Naive thymus-derived CD8-positive, alpha-beta T cell (primary cell): Measurements from ENCODE around the gene PAGR1. TPM values are rescaled to one million over a fixed set of nuclear protein-coding genes. Genes with fewer than 3 reads are reported as not detected.

Experiments
- ATAC-seq, 2 donors: fragments of 150-1000 bp; cut with Tn5 transposase in 1 of 2; sonication (Bioruptor Pico), chemical (Tn5 transposase) in 1 of 2; 1 replicate in 1 of 2; 2 replicates in 1 of 2; pipeline ENCODE4 v1.10.0; 2021; ENCODE audit warnings: mild to moderate bottlenecking in 2 of 2, moderate library complexity in 2 of 2
- POLR2A ChIA-PET: fragments of 350-600 bp; sonication (Branson Sonifier 250); formaldehyde crosslinking; loops from one replicate; lab custom pipeline; 2021; ENCODE audit warnings: antibody characterized with exemption; lab: Charles Lee
- DNase-seq, 10 donors: peaks; one replicate each; pipeline versions ENCODE4 v3.0.0 to v3.0.0-alpha.2; 2020 to 2022
- H3K27ac Mint-ChIP-seq, 10 donors: one replicate each; pipeline ENCODE4 v1.8.0; 2020 to 2022; ENCODE audit warnings: mild to moderate bottlenecking in 10 of 10, mixed read lengths in 10 of 10, moderate library complexity in 4 of 10, inconsistent platforms in 1 of 10
- H3K27me3 Mint-ChIP-seq, 5 donors: one replicate each; pipeline ENCODE4 v1.8.0; 2021 to 2022; ENCODE audit warnings: mixed read lengths in 5 of 5
- H3K36me3 Mint-ChIP-seq, 3 donors: one replicate each; pipeline ENCODE4 v1.8.0; 2020 to 2022; ENCODE audit warnings: mixed read lengths in 3 of 3, mild to moderate bottlenecking in 2 of 3, inconsistent platforms in 1 of 3
- H3K4me1 Mint-ChIP-seq, 4 donors: one replicate each; pipeline ENCODE4 v1.8.0; 2021 to 2022; ENCODE audit warnings: mixed read lengths in 4 of 4
- H3K4me3 Mint-ChIP-seq, 10 donors: one replicate each; pipeline ENCODE4 v1.8.0; 2020 to 2022; ENCODE audit warnings: mild to moderate bottlenecking in 10 of 10, mixed read lengths in 10 of 10, moderate library complexity in 6 of 10, inconsistent platforms in 1 of 10
- H3K9me3 Mint-ChIP-seq, 9 donors: one replicate each; pipeline ENCODE4 v1.8.0; 2020 to 2022; ENCODE audit warnings: mixed read lengths in 9 of 9, mild to moderate bottlenecking in 3 of 9, inconsistent platforms in 1 of 9, moderate library complexity in 1 of 9
- polyA plus RNA-seq, 3 donors: library from polyadenylated mRNA; unstranded; fragments of 300-500 nt; fragmentation: Illumina TruSeq; gene quantifications; one replicate each; pipeline ENCODE4 v1.2.3, GENCODE V29; 2021
- total RNA-seq, 8 experiments: library from RNA in 2 of 8; stranded (reverse) in 2 of 8; gene quantifications; one replicate each; pipeline ENCODE4 v1.2.3 and lab custom pipeline; 2021 to 2026

Gene PAGR1
- total and polyA plus RNA-seq, 5 experiments from 2014 or later = 31.3 to 57.5 (median 51.4) TPM

DNA sequence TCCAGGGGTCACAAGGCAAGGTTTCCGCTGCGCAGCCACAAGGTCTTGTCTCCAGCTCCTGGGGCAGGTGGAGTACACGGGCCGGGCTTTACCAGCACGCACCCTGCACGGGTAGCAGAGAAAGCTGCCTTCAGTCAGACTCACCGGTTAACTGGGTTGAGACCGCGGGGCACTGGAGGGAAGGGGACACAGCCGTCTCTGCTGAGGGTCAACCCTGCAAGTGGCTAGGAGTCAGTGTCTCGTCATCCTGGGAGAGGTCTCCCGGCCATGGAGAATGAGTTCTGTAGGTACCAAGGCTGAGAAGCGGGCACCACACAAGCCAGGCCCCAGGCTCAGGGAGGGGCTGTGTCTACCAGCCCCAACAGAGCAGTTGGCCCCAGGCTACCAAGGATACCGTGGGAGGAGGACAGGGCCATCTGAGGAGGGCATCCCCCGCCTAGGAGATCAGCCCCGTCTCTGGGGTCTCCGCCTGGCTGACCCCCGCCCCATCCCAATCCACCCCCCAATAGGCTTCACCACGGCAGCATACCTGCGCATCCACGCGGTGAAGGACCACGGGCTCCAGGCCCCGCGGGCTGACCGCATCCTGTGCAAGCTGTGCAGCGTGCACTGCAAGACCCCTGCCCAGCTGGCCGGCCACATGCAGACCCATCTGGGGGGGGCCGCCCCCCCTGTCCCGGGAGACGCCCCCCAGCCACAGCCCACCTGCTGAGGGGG is 6.8 kb upstream of the PAGR1 start:
- H3K27ac Mint-ChIP-seq = peak overlapping the region; percentile 90 to 100 (median 97)
- POLR2A ChIA-PET = interaction anchor here (0.7 to 11.2 kb wide), 19 partner anchors 10 to 987 kb away, joined by 3 to 240 read pairs (median 7); partner anchors contain the start of genes ATXN2L, C16orf54, CDIPT and KCTD13
- ATAC-seq = no peak
- peaks cover 0 to 19% (median 6%) of the 10 kb centered on the region in 3 donors for H3K36me3 Mint-ChIP-seq
- peaks cover 25 to 75% (median 59%) of the 10 kb centered on the region in 4 donors for H3K4me1 Mint-ChIP-seq
- peak overlapping the region; percentile 89 to 99 (median 94) for H3K4me3 Mint-ChIP-seq
- no peak for DNase-seq
- H3K27me3 Mint-ChIP-seq = peaks cover 0 to 1% (median 0%) of the 10 kb centered on the region in 5 donors
- H3K9me3 Mint-ChIP-seq = no peaks in the 10 kb centered on the region

DNA sequence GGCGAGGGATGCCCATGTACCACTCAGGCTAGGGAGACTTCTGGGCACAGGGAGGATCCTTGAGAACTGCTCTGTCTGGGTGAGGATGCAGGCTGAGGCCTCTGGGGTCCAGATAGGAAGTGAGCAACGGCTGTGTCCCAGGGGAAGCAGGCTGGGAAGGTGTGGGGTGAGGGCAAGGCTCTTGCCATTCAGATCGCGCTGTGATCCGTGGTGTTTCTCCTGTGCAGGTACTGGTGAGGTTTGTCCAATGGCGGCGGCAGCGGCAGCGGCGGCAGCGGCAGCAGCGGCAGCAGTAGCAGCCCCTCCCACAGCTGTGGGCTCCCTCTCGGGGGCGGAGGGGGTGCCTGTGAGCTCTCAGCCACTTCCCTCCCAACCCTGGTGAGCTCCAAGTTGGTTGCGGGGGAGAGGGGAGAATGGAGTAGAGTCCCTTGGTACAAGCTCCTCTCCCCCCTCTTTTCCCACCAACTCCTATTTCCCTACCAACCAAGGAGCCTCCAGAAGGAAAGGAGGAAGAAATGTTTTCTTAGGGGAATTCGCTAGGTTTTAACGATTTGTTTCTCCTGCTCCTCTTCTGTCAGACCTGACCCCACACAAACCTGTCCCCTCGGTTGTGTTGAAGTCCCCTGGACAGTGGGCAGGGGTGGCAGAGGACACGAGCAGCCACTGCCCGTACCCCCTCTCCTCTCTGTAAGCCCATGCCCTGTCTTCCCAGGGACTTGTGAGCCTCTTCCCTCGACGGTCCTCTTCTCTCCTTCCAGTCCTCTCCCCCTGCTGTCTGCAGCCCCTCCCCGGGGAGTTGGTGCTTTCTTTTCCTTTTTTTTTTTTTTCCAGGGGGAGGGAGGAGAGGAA is 5.9 kb upstream of the PAGR1 start:
- peak overlapping the region; percentile 84 to 98 (median 94) for H3K27ac Mint-ChIP-seq
- H3K4me3 Mint-ChIP-seq = peak overlapping the region; percentile 80 to 95 (median 88)
- peaks cover 0 to under 1% (median 0%) of the 10 kb centered on the region in 5 donors for H3K27me3 Mint-ChIP-seq
- DNase-seq = peak; percentile 41 to 82 (median 64)
- peaks cover 28 to 76% (median 59%) of the 10 kb centered on the region in 4 donors for H3K4me1 Mint-ChIP-seq
- no peaks in the 10 kb centered on the region for H3K9me3 Mint-ChIP-seq
- ATAC-seq = no peak
- H3K36me3 Mint-ChIP-seq = peaks cover 0 to 19% (median 6%) of the 10 kb centered on the region in 3 donors
- POLR2A ChIA-PET = interaction anchor here (0.6 to 11.2 kb wide), 12 partner anchors 9 to 957 kb away, joined by 3 to 204 read pairs (median 6); partner anchors contain the start of genes C16orf54, CDIPT, KIF22 and MVP

DNA sequence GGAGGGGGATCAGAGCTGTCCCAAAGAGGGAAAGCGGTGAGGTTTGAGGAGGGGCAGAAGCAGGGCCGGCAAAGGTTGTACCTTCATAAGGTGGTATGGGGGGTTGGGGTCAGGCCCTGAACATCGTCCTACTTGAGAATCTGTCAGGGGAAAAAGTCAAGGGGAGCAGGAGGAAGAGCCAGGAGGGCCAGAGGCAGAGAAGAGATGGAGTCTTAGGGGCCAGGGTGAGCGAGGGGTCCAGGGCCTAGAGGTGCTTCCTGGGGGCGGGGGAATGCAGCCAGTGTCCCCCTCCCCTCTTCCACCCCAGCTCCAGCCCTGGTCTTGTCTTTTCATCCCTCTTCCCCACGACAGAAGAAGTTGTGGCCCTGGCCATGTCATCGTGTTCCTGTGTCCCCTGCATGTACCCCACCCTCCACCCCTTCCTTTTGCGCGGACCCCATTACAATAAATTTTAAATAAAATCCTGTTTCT is 5.2 kb upstream of the PAGR1 start:
- Mint-ChIP-seq H3K27me3 (peaks cover 0 to 1% (median 0%) of the 10 kb centered on the region in 5 donors), H3K9me3 (no peaks in the 10 kb centered on the region), H3K4me3 (peak overlapping the region; percentile 80 to 95 (median 88)), H3K4me1 (peaks cover 29 to 78% (median 62%) of the 10 kb centered on the region in 4 donors), H3K27ac (peak overlapping the region; percentile 83 to 98 (median 93)), H3K36me3 (peaks cover 0 to 16% (median 4%) of the 10 kb centered on the region in 3 donors)
- ATAC-seq = no peak
- POLR2A ChIA-PET = interaction anchor here (0.6 to 11.2 kb wide), 12 partner anchors 8 to 151 kb away, joined by 3 to 204 read pairs (median 6); partner anchors contain the start of genes C16orf54, CDIPT, KIF22 and MVP
- no peak for DNase-seq

DNA sequence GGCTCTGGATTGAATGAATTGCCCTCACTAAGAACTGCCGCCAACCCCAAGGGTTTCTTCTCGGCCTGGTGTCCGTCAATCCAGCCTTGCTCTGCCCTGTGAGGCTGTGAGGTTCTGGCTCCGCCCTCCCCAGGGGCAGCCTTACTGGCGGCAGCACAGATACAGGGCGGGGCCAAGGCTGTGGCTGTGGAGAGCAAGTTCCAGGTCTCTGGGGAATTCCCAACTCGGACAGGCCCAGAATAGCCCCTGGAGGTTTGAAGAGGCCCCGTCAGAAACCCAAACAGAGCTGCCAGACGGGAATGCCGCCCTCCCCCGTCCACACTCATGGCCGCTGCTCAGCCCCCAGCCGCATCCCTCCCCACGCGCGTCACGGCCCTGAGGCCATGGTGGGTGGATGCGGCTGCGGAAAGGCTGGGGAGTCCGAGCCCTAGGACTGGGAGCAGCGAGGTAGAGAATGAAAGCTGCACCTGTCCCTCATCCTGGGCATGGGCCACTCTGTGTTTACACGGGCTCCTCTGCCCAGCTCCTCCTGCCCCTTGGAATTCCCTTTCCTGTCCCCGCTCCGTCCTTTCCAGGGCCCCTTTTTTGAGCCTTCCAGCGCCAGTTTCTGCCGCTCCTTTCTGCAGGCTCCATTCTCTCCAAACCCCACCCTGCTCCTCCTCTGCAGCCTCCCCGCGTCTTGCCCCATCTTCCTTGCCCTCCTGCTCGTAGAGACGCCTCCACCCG is 4.6 kb upstream of the PAGR1 start:
- peaks cover 0 to 16% (median 4%) of the 10 kb centered on the region in 3 donors for H3K36me3 Mint-ChIP-seq
- H3K9me3 Mint-ChIP-seq = no peaks in the 10 kb centered on the region
- POLR2A ChIA-PET = interaction anchor here (0.6 to 11.2 kb wide), 12 partner anchors 7 to 1297 kb away, joined by 3 to 204 read pairs (median 4); partner anchors contain the start of genes C16orf54, CDIPT, KIF22 and MVP
- peak overlapping the region; percentile 83 to 98 (median 93) for H3K27ac Mint-ChIP-seq
- H3K4me1 Mint-ChIP-seq = peaks cover 29 to 84% (median 63%) of the 10 kb centered on the region in 4 donors
- H3K27me3 Mint-ChIP-seq = peaks cover 0 to 1% (median 0%) of the 10 kb centered on the region in 5 donors
- DNase-seq (peak; percentile 43 to 78 (median 52)), ATAC-seq (peak in 1 of 2 donors; percentile 18)
- peak overlapping the region; percentile 80 to 95 (median 88) for H3K4me3 Mint-ChIP-seq

DNA sequence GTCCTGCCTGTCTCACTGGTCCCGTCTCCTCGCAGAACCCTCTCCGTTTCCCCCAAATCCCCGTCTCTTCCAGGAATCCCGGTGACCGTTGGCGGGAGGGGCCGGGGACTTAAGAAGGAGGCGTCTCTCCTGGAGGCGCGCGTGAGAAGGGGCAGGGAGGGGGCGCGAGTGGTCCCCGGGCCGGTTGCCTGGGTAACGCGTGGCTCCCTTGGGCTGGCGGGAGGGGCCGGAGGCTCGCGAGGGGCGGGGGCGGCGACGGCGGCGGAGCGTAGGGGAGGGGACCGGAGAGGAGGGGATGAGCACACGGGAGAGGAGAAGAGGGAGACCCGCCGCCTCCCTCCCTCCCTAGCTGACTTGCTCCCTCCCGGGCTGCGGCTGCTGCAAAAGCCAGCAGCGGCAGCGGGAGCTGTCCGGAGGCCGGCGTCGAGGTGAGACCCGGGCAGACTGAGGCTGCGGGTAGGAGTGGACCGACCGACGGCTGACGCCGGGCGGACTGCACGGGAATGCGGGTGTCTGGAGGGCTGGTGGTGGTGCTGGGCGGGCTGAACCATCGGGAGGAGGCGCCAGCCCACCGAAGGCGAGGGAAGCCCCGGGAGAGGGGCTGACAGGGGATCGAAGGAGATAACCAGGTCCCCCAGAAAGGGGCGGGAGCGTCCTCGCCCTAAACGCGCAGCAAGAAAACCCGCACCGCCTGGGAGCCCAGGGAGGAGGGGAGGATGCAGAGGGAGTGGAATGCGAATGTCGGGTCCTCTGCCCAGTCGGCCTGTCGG is 3.9 kb upstream of the PAGR1 start, which contains the start of gene PRRT2:
Gene PRRT2 (plus strand): TSS at position 298 of the 770 bp plus-strand sequence. CDS start 862 bp downstream, outside the sequence.
- peak within 1 kb of the TSS; percentile 83 to 98 (median 93) for H3K27ac Mint-ChIP-seq
- no peaks in the 10 kb centered on the region for H3K9me3 Mint-ChIP-seq
- H3K27me3 Mint-ChIP-seq = peaks cover 0 to 1% (median 0%) of the 10 kb centered on the region in 5 donors
- peaks cover 0 to 19% (median 4%) of the 10 kb centered on the region in 3 donors for H3K36me3 Mint-ChIP-seq
- ATAC-seq = no peak
- DNase-seq = peak in 7 of 10 donors; percentile 33 to 77 (median 35)
- POLR2A ChIA-PET = interaction anchor here (0.6 to 11.2 kb wide), 11 partner anchors 7 to 253 kb away, joined by 3 to 204 read pairs (median 5); partner anchors contain the start of genes ALDOA, CDIPT, KIF22 and MVP
- H3K4me1 Mint-ChIP-seq = peaks cover 33 to 91% (median 67%) of the 10 kb centered on the region in 4 donors
- H3K4me3 Mint-ChIP-seq = peak within 1 kb of the TSS; percentile 80 to 95 (median 88)

DNA sequence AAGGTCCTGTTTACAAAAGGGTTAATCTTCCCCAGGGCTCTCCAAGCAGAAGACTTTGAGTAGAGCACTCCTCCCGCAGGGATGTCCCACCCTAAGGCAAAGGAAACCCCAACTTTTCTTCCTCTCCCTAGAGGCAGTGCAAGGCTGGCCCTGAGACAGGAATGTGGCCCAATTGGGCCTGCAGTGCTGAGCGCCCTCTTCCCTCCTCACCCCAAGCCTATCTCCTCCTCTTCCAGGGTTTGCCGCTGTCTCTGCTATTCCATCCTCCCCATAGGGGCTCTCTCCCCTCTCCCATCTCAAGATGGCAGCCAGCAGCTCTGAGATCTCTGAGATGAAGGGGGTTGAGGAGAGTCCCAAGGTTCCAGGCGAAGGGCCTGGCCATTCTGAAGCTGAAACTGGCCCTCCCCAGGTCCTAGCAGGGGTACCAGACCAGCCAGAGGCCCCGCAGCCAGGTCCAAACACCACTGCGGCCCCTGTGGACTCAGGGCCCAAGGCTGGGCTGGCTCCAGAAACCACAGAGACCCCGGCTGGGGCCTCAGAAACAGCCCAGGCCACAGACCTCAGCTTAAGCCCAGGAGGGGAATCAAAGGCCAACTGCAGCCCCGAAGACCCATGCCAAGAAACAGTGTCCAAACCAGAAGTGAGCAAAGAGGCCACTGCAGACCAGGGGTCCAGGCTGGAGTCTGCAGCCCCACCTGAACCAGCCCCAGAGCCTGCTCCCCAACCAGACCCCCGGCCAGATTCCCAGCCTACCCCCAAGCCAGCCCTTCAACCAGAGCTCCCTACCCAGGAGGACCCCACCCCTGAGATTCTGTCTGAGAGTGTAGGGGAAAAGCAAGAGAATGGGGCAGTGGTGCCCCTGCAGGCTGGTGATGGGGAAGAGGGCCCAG is 3.0 kb upstream of the PAGR1 start:
- peak overlapping the region; percentile 72 to 95 (median 87) for H3K4me3 Mint-ChIP-seq
- H3K27me3 Mint-ChIP-seq = peaks cover 0 to 1% (median 0%) of the 10 kb centered on the region in 5 donors
- POLR2A ChIA-PET = interaction anchor here (0.5 to 8.4 kb wide), 9 partner anchors 6 to 295 kb away, joined by 3 to 204 read pairs (median 14); partner anchors contain the start of genes ALDOA, KIF22, MVP and PAGR1
- peak overlapping the region in 7 of 10 donors; percentile 12 to 77 (median 62) for H3K27ac Mint-ChIP-seq
- no peak for DNase-seq
- peaks cover 0 to 19% (median 3%) of the 10 kb centered on the region in 3 donors for H3K36me3 Mint-ChIP-seq
- no peaks in the 10 kb centered on the region for H3K9me3 Mint-ChIP-seq
- no peak for ATAC-seq
- H3K4me1 Mint-ChIP-seq = peaks cover 32 to 90% (median 69%) of the 10 kb centered on the region in 4 donors

DNA sequence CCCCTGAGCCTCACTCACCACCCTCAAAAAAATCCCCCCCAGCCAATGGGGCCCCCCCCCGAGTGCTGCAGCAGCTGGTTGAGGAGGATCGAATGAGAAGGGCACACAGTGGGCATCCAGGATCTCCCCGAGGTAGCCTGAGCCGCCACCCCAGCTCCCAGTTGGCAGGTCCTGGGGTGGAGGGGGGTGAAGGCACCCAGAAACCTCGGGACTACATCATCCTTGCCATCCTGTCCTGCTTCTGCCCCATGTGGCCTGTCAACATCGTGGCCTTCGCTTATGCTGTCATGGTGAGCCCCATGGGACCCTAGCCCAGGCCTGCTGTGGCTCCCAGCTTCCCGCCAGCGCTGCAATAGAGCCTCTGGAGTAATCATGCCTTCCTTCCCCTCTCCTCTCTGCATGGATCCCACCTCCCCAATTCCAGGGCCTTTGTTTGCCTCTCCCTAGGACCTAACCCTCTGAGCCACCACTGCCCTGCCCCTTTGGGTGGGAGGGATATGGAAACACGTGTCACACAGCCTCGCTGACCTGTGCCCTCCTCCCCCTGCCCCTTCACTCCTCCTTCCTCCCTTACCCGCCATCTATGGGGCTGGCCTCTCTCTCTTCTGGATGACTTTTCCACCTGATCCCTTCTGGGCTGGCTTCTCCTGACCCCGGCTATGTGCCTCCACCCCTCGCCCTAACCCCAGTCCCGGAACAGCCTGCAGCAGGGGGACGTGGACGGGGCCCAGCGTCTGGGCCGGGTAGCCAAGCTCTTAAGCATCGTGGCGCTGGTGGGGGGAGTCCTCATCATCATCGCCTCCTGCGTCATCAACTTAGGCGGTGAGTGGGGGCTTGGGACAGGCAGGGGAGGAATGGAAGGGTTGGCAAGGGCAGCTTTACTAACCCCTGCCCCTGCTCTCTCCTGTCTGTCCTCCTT is 2.0 kb upstream of the PAGR1 start:
- Mint-ChIP-seq H3K9me3 (no peaks in the 10 kb centered on the region), H3K27me3 (peaks cover 0 to 1% (median 0%) of the 10 kb centered on the region in 5 donors), H3K4me1 (peaks cover 37 to 90% (median 69%) of the 10 kb centered on the region in 4 donors), H3K36me3 (peaks cover 0 to 19% (median 3%) of the 10 kb centered on the region in 3 donors), H3K27ac (peak overlapping the region in 9 of 10 donors; percentile 24 to 98 (median 61)), H3K4me3 (peak overlapping the region; percentile 24 to 94 (median 54))
- DNase-seq (peak in 1 of 10 donors; percentile 64), ATAC-seq (no peak)
- POLR2A ChIA-PET = interaction anchor here (0.5 to 9.6 kb wide), 10 partner anchors 4 to 251 kb away, joined by 3 to 204 read pairs (median 14); partner anchors contain the start of genes ALDOA, KIF22, MAZ and MVP

DNA sequence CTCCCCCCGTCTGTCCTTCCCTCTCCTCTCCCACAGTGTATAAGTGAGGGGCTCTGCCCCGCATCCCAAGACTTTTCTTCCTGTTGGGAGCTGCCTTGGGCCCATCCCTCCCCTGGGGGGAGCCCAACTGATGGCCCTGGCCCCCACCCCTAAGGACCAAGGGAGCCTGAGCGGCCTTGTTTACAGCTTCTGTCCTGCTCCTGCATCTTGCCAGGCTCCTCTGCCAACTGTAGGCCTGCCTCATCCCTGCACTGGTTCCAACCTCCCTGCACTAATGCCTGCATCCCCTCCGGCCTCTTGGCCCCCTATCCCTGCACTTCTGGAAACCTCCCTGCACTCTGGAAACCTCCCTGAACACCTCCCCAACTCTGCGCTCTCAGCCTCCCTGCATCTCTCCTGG is 1.4 kb upstream of the PAGR1 start:
- peak overlapping the region; percentile 82 to 100 (median 94) for H3K27ac Mint-ChIP-seq
- POLR2A ChIA-PET = interaction anchor here (1.1 to 9.6 kb wide), 6 partner anchors 5 to 28 kb away, joined by 3 to 204 read pairs (median 24); partner anchors contain the start of genes KIF22, MAZ and PRRT2
- H3K27me3 Mint-ChIP-seq = peaks cover 0 to 1% (median 0%) of the 10 kb centered on the region in 5 donors
- peaks cover 0 to 24% (median 3%) of the 10 kb centered on the region in 3 donors for H3K36me3 Mint-ChIP-seq
- H3K4me3 Mint-ChIP-seq = peak overlapping the region; percentile 93 to 100 (median 96)
- H3K4me1 Mint-ChIP-seq = peaks cover 41 to 93% (median 72%) of the 10 kb centered on the region in 4 donors
- DNase-seq = peak in 1 of 10 donors; percentile 52
- ATAC-seq = no peak
- H3K9me3 Mint-ChIP-seq = no peaks in the 10 kb centered on the region
